HL-60 (cell line): ENCODE data around the gene RBM45.

Experiments
- DNase-seq, 2 experiments: peaks; one replicate each; pipeline ENCODE4 v3.0.0-alpha.2; 2010 to 2020; ENCODE audit warnings: low read depth in 1 of 2, low spot score in 1 of 2
- H3K27ac ChIP-seq: fragments of 250-450 bp; sonication (Bioruptor Pico); replicated peaks from 2 replicates; pipeline ENCODE4 v1.5.1; 2020; ENCODE audit warnings: mild to moderate bottlenecking, moderate library complexity
- H3K27me3 ChIP-seq: fragments of 250-450 bp; sonication (Bioruptor Pico); 2 replicates; pipeline ENCODE4 v1.5.1; 2021; ENCODE audit warnings: mild to moderate bottlenecking, moderate library complexity; ENCODE audit not compliant: insufficient read depth, poor library complexity, severe bottlenecking
- H3K4me3 ChIP-seq: replicated peaks from 2 replicates; pipeline ENCODE4 v1.5.1; 2011; ENCODE audit warnings: mild to moderate bottlenecking, control low read depth, low read length; ENCODE audit not compliant: insufficient read depth
- GABPA ChIP-seq: IDR thresholded peaks from 2 replicates; pipeline ENCODE4 v1.6.1; 2012; ENCODE audit warnings: low read depth
- POLR2AphosphoS5 ChIP-seq: IDR thresholded peaks from 2 replicates; pipeline ENCODE4 v1.6.1; 2012; ENCODE audit warnings: low read depth
- SPI1 ChIP-seq: IDR thresholded peaks from 2 replicates; pipeline ENCODE4 v1.6.1; 2012; ENCODE audit warnings: low read depth, mild to moderate bottlenecking, borderline replicate concordance
- TF ChIP-seq, protein P1 (sequence below): IDR thresholded peaks from one replicate; pipeline ENCODE4 v1.5.1; 2011; ENCODE audit warnings: low read length, control low read depth, inconsistent platforms; ENCODE audit not compliant: insufficient read depth
- TF ChIP-seq, protein P2 (sequence below): IDR thresholded peaks from 2 replicates; pipeline ENCODE4 v1.6.1; 2012; ENCODE audit warnings: low read depth; ENCODE audit not compliant: insufficient replicate concordance

The RBM45 gene

DNA sequence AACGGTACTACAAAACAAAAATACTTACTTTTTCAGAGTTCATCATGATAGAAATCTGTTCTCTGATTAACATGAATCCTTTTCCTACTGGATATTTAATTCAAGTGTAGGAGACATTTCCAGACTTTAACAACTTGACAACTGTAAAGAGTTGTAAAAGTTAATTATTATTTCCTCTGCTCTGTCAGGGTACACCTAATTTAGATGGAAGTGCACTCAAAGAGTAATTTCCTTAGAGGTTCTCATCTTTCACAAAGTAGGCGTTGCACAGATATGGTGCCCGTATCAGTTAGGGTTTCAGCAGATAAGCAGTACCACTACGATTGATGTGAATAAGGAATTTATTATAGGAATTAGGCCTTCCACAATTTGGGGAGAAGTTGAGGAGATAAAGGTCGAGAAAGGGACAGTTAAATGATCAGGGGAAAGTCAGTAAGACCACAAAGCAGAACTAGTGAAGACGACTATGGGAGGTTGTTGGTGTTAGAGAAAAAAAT, 23.4 kb upstream of the RBM45 start:
- no peak for DNase-seq
- H3K27ac ChIP-seq: no peak overlapping the region
- no peaks in the 10 kb centered on the region for H3K27me3 ChIP-seq
- no peak overlapping the region for H3K4me3 ChIP-seq
- TF ChIP-seq POLR2AphosphoS5 (no peak), GABPA (no peak), SPI1 (no peak)
- TF ChIP-seq, protein P1, sequence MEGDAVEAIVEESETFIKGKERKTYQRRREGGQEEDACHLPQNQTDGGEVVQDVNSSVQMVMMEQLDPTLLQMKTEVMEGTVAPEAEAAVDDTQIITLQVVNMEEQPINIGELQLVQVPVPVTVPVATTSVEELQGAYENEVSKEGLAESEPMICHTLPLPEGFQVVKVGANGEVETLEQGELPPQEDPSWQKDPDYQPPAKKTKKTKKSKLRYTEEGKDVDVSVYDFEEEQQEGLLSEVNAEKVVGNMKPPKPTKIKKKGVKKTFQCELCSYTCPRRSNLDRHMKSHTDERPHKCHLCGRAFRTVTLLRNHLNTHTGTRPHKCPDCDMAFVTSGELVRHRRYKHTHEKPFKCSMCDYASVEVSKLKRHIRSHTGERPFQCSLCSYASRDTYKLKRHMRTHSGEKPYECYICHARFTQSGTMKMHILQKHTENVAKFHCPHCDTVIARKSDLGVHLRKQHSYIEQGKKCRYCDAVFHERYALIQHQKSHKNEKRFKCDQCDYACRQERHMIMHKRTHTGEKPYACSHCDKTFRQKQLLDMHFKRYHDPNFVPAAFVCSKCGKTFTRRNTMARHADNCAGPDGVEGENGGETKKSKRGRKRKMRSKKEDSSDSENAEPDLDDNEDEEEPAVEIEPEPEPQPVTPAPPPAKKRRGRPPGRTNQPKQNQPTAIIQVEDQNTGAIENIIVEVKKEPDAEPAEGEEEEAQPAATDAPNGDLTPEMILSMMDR: no peak
- TF ChIP-seq, protein P2, sequence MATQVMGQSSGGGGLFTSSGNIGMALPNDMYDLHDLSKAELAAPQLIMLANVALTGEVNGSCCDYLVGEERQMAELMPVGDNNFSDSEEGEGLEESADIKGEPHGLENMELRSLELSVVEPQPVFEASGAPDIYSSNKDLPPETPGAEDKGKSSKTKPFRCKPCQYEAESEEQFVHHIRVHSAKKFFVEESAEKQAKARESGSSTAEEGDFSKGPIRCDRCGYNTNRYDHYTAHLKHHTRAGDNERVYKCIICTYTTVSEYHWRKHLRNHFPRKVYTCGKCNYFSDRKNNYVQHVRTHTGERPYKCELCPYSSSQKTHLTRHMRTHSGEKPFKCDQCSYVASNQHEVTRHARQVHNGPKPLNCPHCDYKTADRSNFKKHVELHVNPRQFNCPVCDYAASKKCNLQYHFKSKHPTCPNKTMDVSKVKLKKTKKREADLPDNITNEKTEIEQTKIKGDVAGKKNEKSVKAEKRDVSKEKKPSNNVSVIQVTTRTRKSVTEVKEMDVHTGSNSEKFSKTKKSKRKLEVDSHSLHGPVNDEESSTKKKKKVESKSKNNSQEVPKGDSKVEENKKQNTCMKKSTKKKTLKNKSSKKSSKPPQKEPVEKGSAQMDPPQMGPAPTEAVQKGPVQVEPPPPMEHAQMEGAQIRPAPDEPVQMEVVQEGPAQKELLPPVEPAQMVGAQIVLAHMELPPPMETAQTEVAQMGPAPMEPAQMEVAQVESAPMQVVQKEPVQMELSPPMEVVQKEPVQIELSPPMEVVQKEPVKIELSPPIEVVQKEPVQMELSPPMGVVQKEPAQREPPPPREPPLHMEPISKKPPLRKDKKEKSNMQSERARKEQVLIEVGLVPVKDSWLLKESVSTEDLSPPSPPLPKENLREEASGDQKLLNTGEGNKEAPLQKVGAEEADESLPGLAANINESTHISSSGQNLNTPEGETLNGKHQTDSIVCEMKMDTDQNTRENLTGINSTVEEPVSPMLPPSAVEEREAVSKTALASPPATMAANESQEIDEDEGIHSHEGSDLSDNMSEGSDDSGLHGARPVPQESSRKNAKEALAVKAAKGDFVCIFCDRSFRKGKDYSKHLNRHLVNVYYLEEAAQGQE: no peak

DNA sequence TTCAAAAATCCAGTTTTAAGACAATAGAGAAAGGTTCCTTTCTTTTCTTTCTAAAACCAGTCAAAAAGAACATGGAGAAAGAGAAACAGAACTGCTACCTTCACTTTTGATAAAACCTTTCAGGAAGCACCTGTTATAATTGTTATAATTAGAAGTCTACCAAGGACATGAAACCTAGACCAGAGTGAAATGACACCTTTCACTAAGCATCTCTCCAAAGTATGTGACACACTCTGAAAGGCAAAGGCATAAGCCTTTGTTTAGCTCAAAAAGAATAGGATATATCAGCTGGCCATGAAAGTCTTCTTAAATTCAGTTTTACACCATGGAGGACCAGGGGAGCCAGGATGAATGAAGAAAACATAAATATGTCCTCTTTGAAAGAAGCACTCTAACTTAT, 18.8 kb upstream of the RBM45 start:
- TF ChIP-seq POLR2AphosphoS5 (no peak), GABPA (no peak), SPI1 (no peak)
- TF ChIP-seq, protein P1: no peak
- TF ChIP-seq, protein P2: no peak
- H3K27me3 ChIP-seq: no peaks in the 10 kb centered on the region
- H3K27ac ChIP-seq: no peak overlapping the region

DNA sequence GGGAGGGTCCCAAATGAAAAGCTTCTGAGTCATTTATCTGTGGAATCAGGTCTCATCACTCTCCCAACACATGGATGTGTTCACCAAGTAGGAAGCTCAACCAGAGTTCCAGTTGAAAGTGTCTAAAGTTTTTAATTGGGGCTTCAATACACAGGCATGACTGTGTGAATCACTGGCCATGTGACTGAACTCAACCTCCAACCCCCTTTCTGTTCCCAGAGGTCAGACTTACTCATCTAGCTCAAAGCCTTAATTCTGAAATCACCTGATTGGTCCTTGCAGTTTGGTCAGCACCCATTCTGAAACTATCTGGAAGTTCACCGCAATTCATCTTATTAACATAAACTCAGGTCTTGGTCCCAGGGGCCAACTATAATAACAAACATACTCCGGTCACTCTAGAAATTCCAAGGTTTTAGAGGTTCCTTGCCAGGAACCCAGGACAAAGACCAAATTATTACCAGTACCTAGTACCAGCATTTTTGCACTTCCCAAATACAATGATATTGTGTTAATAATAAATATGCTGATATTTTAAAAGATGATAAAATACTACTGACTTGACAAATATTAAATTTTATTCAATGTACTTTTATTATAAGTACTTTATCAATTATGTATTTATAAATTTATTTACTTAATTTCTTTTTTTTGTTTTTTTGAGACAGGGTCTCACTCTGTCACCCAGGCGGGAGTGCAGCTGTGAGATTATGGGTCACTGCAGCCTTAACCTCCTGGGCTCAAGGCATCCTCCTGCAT, 10.7 kb upstream of the RBM45 start:
- no peak for DNase-seq
- TF ChIP-seq SPI1: no peak
- TF ChIP-seq, protein P2: no peak
- TF ChIP-seq POLR2AphosphoS5: no peak
- TF ChIP-seq GABPA: no peak
- TF ChIP-seq, protein P1: no peak
- Histone ChIP-seq H3K27me3 (no peaks in the 10 kb centered on the region), H3K27ac (no peak overlapping the region), H3K4me3 (no peak overlapping the region)

More for the DNA sequence above, 18.8 kb upstream of the RBM45 start:
- no peak for DNase-seq
- H3K4me3 ChIP-seq: no peak overlapping the region
